Right atrium auricular region (tissue), 2 donors: ENCODE data around the gene PDE6G. TPM values are rescaled to one million over a fixed set of nuclear protein-coding genes. Genes with fewer than 3 reads are reported as not detected.
"Not testable (repeated sequence)": the region's sequence is repeated elsewhere in the genome, so short reads cannot be mapped to it uniquely, and the experiment has no call there.

Experiments used
- DNase-seq: peaks from one replicate; pipeline ENCODE4 v3.0.0-alpha.2; 2019; ENCODE audit warnings: low spot score
- H3K27ac ChIP-seq, 2 donors: fragments of 200-600 bp; sonication (generic); 1 replicate in 1 of 2; 2 replicates in 1 of 2; pipeline ENCODE4 v1.5.1; 2016 to 2019
- H3K27me3 ChIP-seq, 2 donors: fragments of 200-600 bp; sonication (generic); one replicate each; pipeline versions ENCODE4 v1.5.1 to v1.6.0; 2017 to 2019
- H3K36me3 ChIP-seq: fragments of 200-600 bp; sonication (generic); one replicate; pipeline ENCODE4 v1.5.1; 2016
- H3K4me1 ChIP-seq, 2 donors: fragments of 200-600 bp; sonication (generic); one replicate each; pipeline versions ENCODE4 v1.5.1 to v1.6.0; 2017 to 2019
- H3K4me3 ChIP-seq, 2 donors: fragments of 200-600 bp; sonication (generic); 1 replicate in 1 of 2; 2 replicates in 1 of 2; pipeline ENCODE4 v1.5.1; 2017 to 2019; ENCODE audit warnings: mild to moderate bottlenecking in 1 of 2, moderate library complexity in 1 of 2
- H3K9me3 ChIP-seq, 2 donors: fragments of 200-600 bp; sonication (generic); one replicate each; pipeline ENCODE4 v1.5.1; 2019
- CTCF ChIP-seq, 2 donors: fragments of 200-600 bp; sonication (generic); IDR thresholded peaks; one replicate each; pipeline ENCODE4 v1.5.1; 2019; ENCODE audit warnings: antibody characterized with exemption in 2 of 2
- total RNA-seq, 2 donors: library from RNA; depleted of rRNA; stranded (reverse); fragments of >200 nt; gene quantifications; one replicate each; pipeline ENCODE4 v1.1.0, GENCODE V29; 2016

The PDE6G gene
- total RNA-seq, 2 donors from 2014 or later, result not detected

DNA sequence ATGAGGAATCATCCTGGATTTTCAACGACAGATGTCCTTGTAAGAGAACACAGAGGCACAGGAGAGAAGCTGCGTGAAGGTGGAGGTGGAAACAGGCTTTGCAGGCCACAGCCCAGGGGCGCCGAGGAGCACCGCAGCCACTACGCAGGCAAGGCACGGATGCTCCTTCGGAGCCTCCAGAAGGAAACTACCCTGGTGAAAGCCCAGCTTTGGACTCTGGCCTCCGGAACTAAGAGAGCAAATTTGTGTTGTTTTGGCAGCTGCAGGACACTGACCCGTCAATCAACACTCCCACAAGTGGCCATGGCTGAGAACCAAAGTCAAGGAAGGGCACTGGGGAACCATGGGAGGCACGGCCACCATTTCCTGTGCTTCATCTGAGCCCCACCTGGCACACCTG lies 23.8 kb upstream of the PDE6G start:
- H3K36me3 ChIP-seq, result no peaks in the 10 kb centered on the region
- H3K4me1 ChIP-seq, result peaks cover 0 to 35% of the 10 kb centered on the region in 2 donors
- H3K27ac ChIP-seq, result peak overlapping the region in 1 of 2 donors; percentile 24
- H3K4me3 ChIP-seq, result no peak overlapping the region
- no peak for TF ChIP-seq CTCF (IDR thresholded peaks at IDR 0.05)
- no peaks in the 10 kb centered on the region for H3K27me3 ChIP-seq
- no peaks in the 10 kb centered on the region for H3K9me3 ChIP-seq
- DNase-seq, result no peak

DNA sequence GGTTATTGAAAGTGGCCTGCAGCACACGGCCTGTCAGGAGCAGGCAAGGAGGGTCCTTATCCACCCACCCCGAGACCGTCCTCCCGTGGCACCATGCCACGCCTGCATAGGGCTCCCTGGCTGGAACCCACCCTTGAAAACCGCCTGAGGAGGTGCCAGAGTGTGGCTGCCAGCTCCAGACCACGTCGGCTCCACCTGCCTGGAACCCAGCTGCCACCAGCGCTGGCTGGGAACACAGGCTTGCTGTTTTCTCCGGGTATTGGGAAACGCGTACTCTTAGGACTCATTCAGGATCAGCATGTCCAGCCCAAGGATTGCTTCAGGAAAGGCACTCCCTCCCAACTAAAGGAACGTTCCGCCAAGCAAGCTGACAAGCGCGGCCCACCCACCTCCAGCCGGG lies 20.6 kb upstream of the PDE6G start:
- H3K27me3 ChIP-seq, result no peaks in the 10 kb centered on the region
- DNase-seq, result no peak
- TF ChIP-seq CTCF (IDR thresholded peaks at IDR 0.05), result no peak
- H3K4me3 ChIP-seq, result no peak overlapping the region
- peaks cover 0 to 13% of the 10 kb centered on the region in 2 donors for H3K4me1 ChIP-seq
- H3K36me3 ChIP-seq, result peaks cover 18% of the 10 kb centered on the region
- H3K27ac ChIP-seq, result no peak overlapping the region
- no peaks in the 10 kb centered on the region for H3K9me3 ChIP-seq

DNA sequence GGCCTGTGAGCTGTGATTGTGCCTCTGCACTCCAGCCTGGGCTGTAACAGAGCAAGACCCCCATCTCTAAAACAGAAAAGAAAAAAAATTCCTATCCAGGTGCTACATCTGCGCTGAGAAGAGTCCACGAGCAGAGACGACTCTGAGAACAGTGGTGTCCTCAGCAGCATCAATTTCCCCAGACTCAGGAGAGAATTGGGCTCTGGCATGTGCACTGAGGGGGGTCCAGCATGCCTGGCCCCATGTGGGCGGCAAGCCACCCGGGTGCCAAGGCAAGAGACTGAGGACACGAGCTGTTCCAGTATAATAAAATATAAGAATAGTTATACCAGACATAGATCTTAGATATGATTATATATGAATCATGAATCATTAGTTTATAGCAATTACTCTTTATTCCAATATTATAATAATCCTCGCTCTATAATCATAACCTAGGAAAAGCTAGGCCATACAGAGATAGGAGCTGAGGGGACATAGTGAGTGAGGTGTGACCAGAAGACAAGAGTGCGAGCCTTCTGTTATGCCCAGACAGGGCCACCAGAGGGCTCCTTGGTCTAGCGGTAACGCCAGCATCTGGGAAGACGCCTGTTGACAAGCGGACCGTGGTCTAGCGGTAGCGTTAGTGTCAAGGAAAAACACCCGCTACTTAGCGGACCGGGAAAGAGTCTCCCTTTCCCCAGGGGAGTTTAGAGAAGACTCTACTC lies 19.3 kb upstream of the PDE6G start:
- H3K4me1 ChIP-seq, result peaks cover 0 to 11% of the 10 kb centered on the region in 2 donors
- peak; percentile 51 to 69 for TF ChIP-seq CTCF (IDR thresholded peaks at IDR 0.05)
- DNase-seq, H3K9me3 ChIP-seq, H3K27ac ChIP-seq, H3K4me3 ChIP-seq, H3K27me3 ChIP-seq: not testable (repeated sequence)
- H3K36me3 ChIP-seq, result peaks cover 29% of the 10 kb centered on the region

DNA sequence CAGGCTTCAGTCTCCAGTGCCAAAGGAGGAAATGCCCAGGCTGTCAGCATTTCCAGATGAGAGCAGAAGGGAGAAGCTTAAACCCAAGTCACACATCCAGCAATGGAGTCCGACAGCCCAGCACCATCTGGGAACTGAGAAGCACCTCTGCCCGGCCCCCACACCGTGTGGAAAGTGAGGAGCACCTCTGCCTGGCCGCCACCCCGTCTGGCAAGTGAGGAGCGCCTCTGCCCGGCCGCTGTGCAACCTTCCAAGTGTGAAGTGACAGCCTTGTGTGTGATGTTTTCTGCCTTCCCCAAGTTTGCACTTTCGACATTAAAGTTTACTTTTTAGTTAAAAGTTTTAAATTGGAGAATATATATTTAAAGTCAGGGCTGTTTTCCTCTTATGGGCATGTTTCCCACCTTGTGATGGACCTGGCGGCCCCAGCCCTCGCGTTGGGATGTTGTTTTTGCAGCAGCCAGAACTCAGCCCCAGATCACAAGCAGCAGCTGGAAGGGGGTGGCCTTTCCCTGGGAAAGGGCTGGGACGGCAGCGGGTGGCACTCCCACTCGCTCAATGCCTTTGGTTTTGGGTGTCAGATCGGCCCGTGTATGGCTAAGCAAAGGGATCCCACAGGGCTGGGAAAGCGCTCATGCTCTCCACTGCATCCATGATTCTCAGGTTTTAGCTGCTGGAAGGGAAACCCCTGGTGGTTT lies 17.4 kb upstream of the PDE6G start:
- TF ChIP-seq CTCF (IDR thresholded peaks at IDR 0.05), result no peak
- no peaks in the 10 kb centered on the region for H3K9me3 ChIP-seq
- no peaks in the 10 kb centered on the region for H3K27me3 ChIP-seq
- H3K27ac ChIP-seq, result no peak overlapping the region
- peaks cover 44% of the 10 kb centered on the region for H3K36me3 ChIP-seq
- DNase-seq, result no peak
- H3K4me3 ChIP-seq, result no peak overlapping the region
- H3K4me1 ChIP-seq, result peaks cover 0 to 5% of the 10 kb centered on the region in 2 donors

DNA sequence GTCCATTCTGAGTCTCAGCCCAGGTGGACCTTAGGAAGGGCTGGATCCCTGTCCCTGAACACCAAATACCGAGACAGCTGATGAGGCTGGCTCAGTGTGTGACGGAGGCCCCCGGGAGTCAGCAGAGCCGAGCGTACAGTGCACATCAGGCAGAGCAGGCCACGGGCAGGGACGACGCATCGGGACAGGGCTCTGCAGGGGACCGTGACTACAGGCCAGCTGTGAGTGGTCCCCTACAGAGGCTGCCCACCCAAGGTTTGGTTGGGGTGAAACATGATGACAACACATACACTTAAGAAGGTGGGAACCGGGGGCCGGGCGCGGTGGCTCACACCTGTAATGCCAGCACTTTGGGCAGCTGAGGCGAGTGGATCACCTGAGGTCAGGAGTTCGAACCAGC lies 16.6 kb upstream of the PDE6G start:
- TF ChIP-seq CTCF (IDR thresholded peaks at IDR 0.05), result no peak
- H3K9me3 ChIP-seq, result no peaks in the 10 kb centered on the region
- H3K27me3 ChIP-seq, result no peaks in the 10 kb centered on the region
- H3K4me1 ChIP-seq, result peaks cover 0 to 9% of the 10 kb centered on the region in 2 donors
- H3K36me3 ChIP-seq, result peaks cover 44% of the 10 kb centered on the region
- no peak overlapping the region for H3K27ac ChIP-seq
- no peak overlapping the region for H3K4me3 ChIP-seq
- no peak for DNase-seq
